H1 (cell line): ENCODE results near the gene ABCG8. TPM values are rescaled to one million over a fixed set of nuclear protein-coding genes. Genes with fewer than 3 reads are reported as not detected.

ENCODE experiments used
- CTCF ChIA-PET: fragments of 300-600 bp; sonication (Branson Sonifier 250); formaldehyde crosslinking; loops from one replicate; lab custom pipeline; 2021; ENCODE audit not compliant: partially characterized antibody; lab: Charles Lee
- POLR2A ChIA-PET: fragments of 300-600 bp; sonication (Branson Sonifier 250); formaldehyde crosslinking; loops from one replicate; lab custom pipeline; 2021; ENCODE audit warnings: inconsistent platforms; ENCODE audit not compliant: partially characterized antibody; lab: Charles Lee
- DNase-seq, 2 experiments: peaks; one replicate each; pipeline versions ENCODE4 v3.0.0 to v3.0.0-alpha.2; 2010 to 2022; ENCODE audit warnings: low spot score in 2 of 2, low read depth in 1 of 2, mixed read lengths in 1 of 2
- FAIRE-seq: peaks from 2 replicates; lab custom pipeline; 2011; peaks lifted over from hg19 to GRCh38; lab: Jason Lieb, UNC
- H2AFZ ChIP-seq: 2 replicates; pipeline ENCODE4 v1.8.1; 2012; ENCODE audit warnings: low read length, inconsistent platforms
- H2AK5ac ChIP-seq: 2 replicates; pipeline ENCODE4 v1.6.1; 2013; ENCODE audit warnings: low read depth, low read length
- H2BK120ac ChIP-seq: replicated peaks from 2 replicates; pipeline ENCODE3; 2013; ENCODE audit warnings: low read depth, low read length, inconsistent platforms
- H2BK12ac ChIP-seq: 2 replicates; pipeline ENCODE4 v1.6.1; 2013; ENCODE audit warnings: low read depth, low read length
- H2BK15ac ChIP-seq: 2 replicates; pipeline ENCODE4 v1.6.1; 2013; ENCODE audit warnings: low read length
- H2BK20ac ChIP-seq: 2 replicates; pipeline ENCODE4 v1.6.1; 2013; ENCODE audit warnings: low read length
- H2BK5ac ChIP-seq: 2 replicates; pipeline ENCODE4 v1.6.1; 2013; ENCODE audit warnings: low read depth, low read length
- H3K14ac ChIP-seq: 2 replicates; pipeline ENCODE4 v1.6.1; 2013; ENCODE audit warnings: inconsistent platforms; ENCODE audit not compliant: insufficient read length
- H3K18ac ChIP-seq: 2 replicates; pipeline ENCODE4 v1.6.1; 2013; ENCODE audit warnings: low read length; ENCODE audit errors: extremely low read depth
- H3K23ac ChIP-seq: 2 replicates; pipeline ENCODE4 v1.6.1; 2013; ENCODE audit warnings: inconsistent platforms; ENCODE audit not compliant: insufficient read length
- H3K23me2 ChIP-seq: 2 replicates; pipeline ENCODE4 v1.6.1; 2013; ENCODE audit warnings: low read depth, low read length
- H3K27ac ChIP-seq: 2 replicates; pipeline ENCODE4 v1.6.1; 2011; ENCODE audit warnings: low read depth, low read length, inconsistent platforms
- H3K27me3 ChIP-seq, 4 experiments: replicated peaks in 1 of 4; 1 replicate in 1 of 4; 2 replicates in 3 of 4; pipeline versions ENCODE4 v1.6.1 to v1.8.1; 2011 to 2013; ENCODE audit warnings: low read length in 3 of 4, mild to moderate bottlenecking in 3 of 4, inconsistent platforms in 2 of 4, mixed read lengths in 2 of 4, moderate library complexity in 1 of 4; ENCODE audit not compliant: control insufficient read depth in 3 of 4, insufficient read depth in 3 of 4; ENCODE audit errors: extremely low read depth in 1 of 4
- H3K36me3 ChIP-seq, 4 experiments: 2 replicates each; pipeline versions ENCODE4 v1.6.1 to v1.8.1; 2011 to 2013; ENCODE audit warnings: mild to moderate bottlenecking in 4 of 4, low read length in 3 of 4, moderate library complexity in 2 of 4, control low read depth in 1 of 4, inconsistent platforms in 1 of 4; ENCODE audit not compliant: insufficient read depth in 4 of 4, control insufficient read depth in 2 of 4
- H3K4ac ChIP-seq: replicated peaks from 2 replicates; pipeline ENCODE3; 2013; ENCODE audit warnings: low read length, low read depth, mixed read lengths, inconsistent platforms; ENCODE audit not compliant: insufficient read length
- H3K4me1 ChIP-seq, 4 experiments: replicated peaks in 1 of 4; 1 replicate in 1 of 4; 2 replicates in 3 of 4; pipeline versions ENCODE4 v1.6.1 to v1.8.1; 2011 to 2013; ENCODE audit warnings: low read length in 3 of 4, inconsistent platforms in 2 of 4, mixed read lengths in 1 of 4; ENCODE audit not compliant: insufficient read depth in 4 of 4, control insufficient read depth in 3 of 4
- H3K4me2 ChIP-seq, 2 experiments: 2 replicates each; pipeline versions ENCODE4 v1.6.1 to v1.8.1; 2011 to 2013; ENCODE audit warnings: low read depth in 2 of 2, low read length in 2 of 2, control low read depth in 1 of 2, inconsistent platforms in 1 of 2, mild to moderate bottlenecking in 1 of 2; ENCODE audit not compliant: insufficient read depth in 1 of 2
- H3K4me3 ChIP-seq, 4 experiments: fragments of 200-600, 300-600 bp in 1 of 4; sonication (generic), shearing (Covaris generic), sonication (Bioruptor Twin) in 1 of 4; 2 replicates each; pipeline versions ENCODE4 v1.5.1 to v1.8.1; 2011 to 2016; ENCODE audit warnings: low read length in 4 of 4, low read depth in 3 of 4, control low read depth in 2 of 4, inconsistent platforms in 2 of 4, mild to moderate bottlenecking in 2 of 4, mixed read lengths in 1 of 4, moderate library complexity in 1 of 4; ENCODE audit not compliant: insufficient read depth in 2 of 4; ENCODE audit errors: extremely low read depth in 1 of 4
- H3K56ac ChIP-seq: replicated peaks from 2 replicates; pipeline ENCODE3; 2013; ENCODE audit warnings: low read depth, mild to moderate bottlenecking, mixed read lengths, low read length, inconsistent platforms; ENCODE audit not compliant: insufficient read length
- H3K79me1 ChIP-seq: 2 replicates; pipeline ENCODE4 v1.6.1; 2013; ENCODE audit warnings: low read depth, low read length, control low read depth
- H3K79me2 ChIP-seq, 2 experiments: 2 replicates each; pipeline versions ENCODE4 v1.6.1 to v1.8.1; 2012 to 2013; ENCODE audit warnings: low read length in 2 of 2, mild to moderate bottlenecking in 2 of 2, inconsistent platforms in 1 of 2; ENCODE audit not compliant: insufficient read depth in 2 of 2, control insufficient read depth in 1 of 2
- H3K9ac ChIP-seq, 4 experiments: replicated peaks in 1 of 4; 1 replicate in 1 of 4; 2 replicates in 3 of 4; pipeline versions ENCODE4 v1.6.1 to v1.8.1; 2011 to 2013; ENCODE audit warnings: low read depth in 3 of 4, low read length in 3 of 4, control low read depth in 2 of 4, mild to moderate bottlenecking in 2 of 4, moderate library complexity in 2 of 4, inconsistent platforms in 1 of 4; ENCODE audit errors: extremely low read depth in 1 of 4
- H3K9me3 ChIP-seq, 2 experiments: 2 replicates each; pipeline versions ENCODE4 v1.6.1 to v1.8.1; 2012 to 2013; ENCODE audit warnings: mild to moderate bottlenecking in 2 of 2, moderate library complexity in 2 of 2, control low read depth in 1 of 2, inconsistent platforms in 1 of 2, low read depth in 1 of 2, low read length in 1 of 2, mixed read lengths in 1 of 2; ENCODE audit not compliant: insufficient read depth in 2 of 2
- H4K20me1 ChIP-seq, 2 experiments: replicated peaks in 1 of 2; 2 replicates each; pipeline versions ENCODE3 to v1.8.1; 2011 to 2013; ENCODE audit warnings: inconsistent platforms in 2 of 2, low read length in 2 of 2, mild to moderate bottlenecking in 1 of 2; ENCODE audit not compliant: insufficient read depth in 2 of 2, control insufficient read depth in 1 of 2
- H4K5ac ChIP-seq: 2 replicates; pipeline ENCODE4 v1.6.1; 2013; ENCODE audit warnings: low read length, low read depth, mixed read lengths, inconsistent platforms; ENCODE audit not compliant: insufficient read length
- H4K8ac ChIP-seq: 2 replicates; pipeline ENCODE4 v1.8.0; 2013; ENCODE audit warnings: mild to moderate bottlenecking, moderate library complexity, low read length, inconsistent platforms; ENCODE audit not compliant: insufficient read depth; ENCODE audit errors: extremely low read depth
- H4K91ac ChIP-seq: replicated peaks from 2 replicates; pipeline ENCODE3; 2013; ENCODE audit warnings: low read length, mixed read lengths, inconsistent platforms; ENCODE audit not compliant: insufficient read length
- BACH1 ChIP-seq: IDR thresholded peaks from 2 replicates; pipeline ENCODE4 v1.6.1; 2012; ENCODE audit warnings: low read length, improper control_type of control experiment
- CHD2 ChIP-seq: IDR thresholded peaks from 2 replicates; pipeline ENCODE4 v1.6.1; 2012; ENCODE audit warnings: low read length, improper control_type of control experiment
- CTCF ChIP-seq, 3 experiments: IDR thresholded peaks; 1 replicate in 2 of 3; 2 replicates in 1 of 3; pipeline versions ENCODE4 v1.5.1 to v1.6.1; 2011; ENCODE audit warnings: low read length in 3 of 3, mild to moderate bottlenecking in 3 of 3, inconsistent platforms in 2 of 3, low read depth in 1 of 3, moderate library complexity in 1 of 3; ENCODE audit not compliant: insufficient read depth in 1 of 3; ENCODE audit errors: control extremely low read depth in 1 of 3
- GABPA ChIP-seq: IDR thresholded peaks from 2 replicates; pipeline ENCODE4 v1.6.1; 2011; ENCODE audit warnings: mild to moderate bottlenecking, low read length, moderate library complexity, borderline replicate concordance; ENCODE audit not compliant: insufficient read depth
- GTF2F1 ChIP-seq: IDR thresholded peaks from 2 replicates; pipeline ENCODE4 v1.6.1; 2012; ENCODE audit warnings: low read depth, low read length, improper control_type of control experiment, borderline replicate concordance
- KDM1A ChIP-seq: fragments of 200-600, 300-600 bp; sonication (generic); IDR thresholded peaks from 2 replicates; pipeline ENCODE4 v1.7.1; 2016; ENCODE audit warnings: mild to moderate bottlenecking, low read length, borderline replicate concordance
- NRF1 ChIP-seq: IDR thresholded peaks from 2 replicates; pipeline ENCODE4 v1.6.1; 2011; ENCODE audit warnings: mild to moderate bottlenecking, low read depth, low read length, improper control_type of control experiment
- PHF8 ChIP-seq: fragments of 200-600 bp; sonication (generic); conservative IDR thresholded peaks from 2 replicates; pipeline ENCODE4 v1.7.1; 2012; ENCODE audit warnings: low read depth, mild to moderate bottlenecking, inconsistent platforms, low read length, moderate library complexity
- RFX5 ChIP-seq: IDR thresholded peaks from 2 replicates; pipeline ENCODE4 v1.6.1; 2011; ENCODE audit warnings: low read depth, low read length, improper control_type of control experiment, borderline replicate concordance
- TAF7 ChIP-seq: optimal IDR thresholded peaks from 2 replicates; pipeline ENCODE3; 2011; ENCODE audit warnings: low read depth, mild to moderate bottlenecking, inconsistent platforms, low read length, moderate library complexity, borderline replicate concordance
- TCF12 ChIP-seq: IDR thresholded peaks from 2 replicates; pipeline ENCODE4 v1.6.1; 2011; ENCODE audit warnings: low read depth, mild to moderate bottlenecking, low read length
- TEAD4 ChIP-seq: IDR thresholded peaks from 2 replicates; pipeline ENCODE4 v1.6.1; 2012; ENCODE audit warnings: low read depth, low read length, inconsistent platforms, mixed read lengths
- YY1 ChIP-seq: IDR thresholded peaks from 2 replicates; pipeline ENCODE4 v1.6.1; 2011; ENCODE audit warnings: low read depth, mild to moderate bottlenecking, low read length
- polyA plus RNA-seq, 7 experiments: library from polyadenylated mRNA; depleted of rRNA in 3 of 7; stranded (reverse) in 5 of 7; unstranded in 2 of 7; fragments of >200 nt in 5 of 7; fragments of 200-250 nt in 2 of 7; gene quantifications; 1 replicate in 5 of 7; 2 replicates in 1 of 7; 4 replicates in 1 of 7; pipeline versions ENCODE4 v1.2.1 to v1.2.3, GENCODE V29; 2011 to 2013; ENCODE audit warnings: missing spikeins in 2 of 7, mixed read lengths in 2 of 7
- total RNA-seq: library from RNA; stranded (reverse); fragmentation: NEBNext Ultra II Directional; extraction: Animal tissue kit (Norgen Biotek cat#: 25700); gene quantifications from 2 replicates; pipeline ENCODE4 v1.2.1, GENCODE V29; 2021

Gene ABCG8
- total and polyA plus RNA-seq, 2 of the 8 experiments (the other 6 are each of a cell fraction or from before 2014, with no cell fraction given), result not detected

DNA sequence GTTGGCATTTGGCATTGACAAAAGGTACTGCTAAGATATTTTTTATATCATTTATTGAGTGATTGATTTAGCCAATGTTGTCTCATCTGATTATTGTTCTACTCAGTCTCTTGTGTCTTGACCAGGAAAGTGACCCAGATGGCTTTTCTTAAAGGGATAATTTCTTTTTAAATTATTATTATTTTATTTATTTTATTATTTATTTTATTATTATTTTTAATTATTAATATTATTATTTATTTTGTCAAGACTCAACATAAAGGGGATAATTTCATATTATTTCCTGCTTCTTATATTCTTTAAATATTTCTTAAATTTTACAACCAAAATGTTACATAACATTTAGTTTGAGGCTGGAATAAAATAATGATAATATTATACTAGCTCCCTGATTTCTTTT is 37.9 kb upstream of the ABCG8 start:
- Histone ChIP-seq H2BK12ac (no peak overlapping the region), H3K27ac (no peak overlapping the region), H3K4ac (no peak overlapping the region), H3K23ac (no peak overlapping the region), H3K4me2 (no peak overlapping the region), H2AK5ac (no peak overlapping the region), H3K18ac (no peak overlapping the region), H3K14ac (no peak overlapping the region), H4K8ac (no peak overlapping the region), H3K4me3 (no peak overlapping the region), H3K56ac (no peak overlapping the region), H3K23me2 (no peaks in the 10 kb centered on the region), H2AFZ (no peak overlapping the region), H3K9me3 (no peaks in the 10 kb centered on the region), H2BK20ac (no peak overlapping the region), H3K4me1 (no peaks in the 10 kb centered on the region), H3K79me1 (no peaks in the 10 kb centered on the region), H2BK5ac (no peak overlapping the region)
- no peak for DNase-seq
- no peak for FAIRE-seq
- CTCF ChIA-PET, result interaction anchor here (1.0 to 1.5 kb wide), 4 partner anchors 13 to 103 kb away, joined by 3 to 5 read pairs (median 4); no protein-coding TSS in a partner anchor
- no peak for TF ChIP-seq RFX5
- TF ChIP-seq TCF12, result no peak
- TF ChIP-seq GTF2F1, result no peak
- no peak for TF ChIP-seq TEAD4
- no peak for TF ChIP-seq GABPA
- TF ChIP-seq TAF7, result no peak
- no peak for TF ChIP-seq YY1
- TF ChIP-seq BACH1, result no peak
- no peak for TF ChIP-seq KDM1A
- TF ChIP-seq NRF1, result no peak
- no peak for TF ChIP-seq PHF8
- TF ChIP-seq CHD2, result no peak
- no peak for TF ChIP-seq CTCF (IDR thresholded peaks at IDR 0.05; ENCODE audit: control extremely low read depth in 1 of 3, insufficient read depth in 1 of 3, low read depth in 1 of 3, low read length in 3 of 3)
- TF ChIP-seq, all 59 proteins: peak for 0
- Histone ChIP-seq H4K91ac (no peak overlapping the region), H3K36me3 (no peaks in the 10 kb centered on the region), H3K27me3 (no peaks in the 10 kb centered on the region), H2BK15ac (no peak overlapping the region), H4K20me1 (no peaks in the 10 kb centered on the region), H3K79me2 (no peaks in the 10 kb centered on the region), H3K9ac (no peak overlapping the region), H4K5ac (no peak overlapping the region), H2BK120ac (no peak overlapping the region)
- POLR2A ChIA-PET, result no interaction called here
